Measurements from ENCODE around the gene CHIA.
A peak's percentile ranks its signal among the peaks of the same experiment; 100 is the strongest.
"Not testable (repeated sequence)": the region's sequence is repeated elsewhere in the genome, so short reads cannot be mapped to it uniquely, and the experiment has no call there.

Gene CHIA

GRCh38 chr1:111318523-111318922 lies 27.9 kb downstream of the CHIA start:
- Mint-ChIP-seq H3K27me3 (ENCODE audit: low read depth) (peaks cover 13% of the 10 kb centered on the region), H3K9me3 (no peaks in the 10 kb centered on the region), H3K36me3 (ENCODE audit: low read depth) (no peaks in the 10 kb centered on the region), H3K27ac (no peak overlapping the region), H3K4me3 (no peak overlapping the region), H3K4me1 (no peaks in the 10 kb centered on the region)
- no peak for TF ChIP-seq CTCF (IDR thresholded peaks at IDR 0.05; ENCODE audit: unreplicated experiment in 3 of 3)

GRCh38 chr1:111320066-111320879 lies 29.6 kb downstream of the CHIA start:
- no peak overlapping the region for H3K4me3 Mint-ChIP-seq
- no peaks in the 10 kb centered on the region for H3K36me3 Mint-ChIP-seq (ENCODE audit: low read depth)
- H3K4me1 Mint-ChIP-seq = no peaks in the 10 kb centered on the region
- H3K9me3 Mint-ChIP-seq = no peaks in the 10 kb centered on the region
- H3K27ac Mint-ChIP-seq = no peak overlapping the region
- peaks cover 11% of the 10 kb centered on the region for H3K27me3 Mint-ChIP-seq (ENCODE audit: low read depth)
- no peak for TF ChIP-seq CTCF (IDR thresholded peaks at IDR 0.05; ENCODE audit: unreplicated experiment in 3 of 3)

GRCh38 chr1:111323231-111323630 lies 32.6 kb downstream of the CHIA start:
- no peak for TF ChIP-seq CTCF (IDR thresholded peaks at IDR 0.05; ENCODE audit: unreplicated experiment in 3 of 3)
- Mint-ChIP-seq H3K4me1 (no peaks in the 10 kb centered on the region), H3K4me3 (no peak overlapping the region), H3K36me3 (ENCODE audit: low read depth) (no peaks in the 10 kb centered on the region), H3K27me3 (ENCODE audit: low read depth) (peaks cover 10% of the 10 kb centered on the region), H3K9me3 (peaks cover 9% of the 10 kb centered on the region), H3K27ac (no peak overlapping the region)

- TF ChIP-seq CTCF (IDR thresholded peaks at IDR 0.05; ENCODE audit: unreplicated experiment in 3 of 3) = no peak
- H3K4me1 Mint-ChIP-seq = no peaks in the 10 kb centered on the region
- no peaks in the 10 kb centered on the region for H3K36me3 Mint-ChIP-seq (ENCODE audit: low read depth)
- H3K9me3 Mint-ChIP-seq = peaks cover 38% of the 10 kb centered on the region
- no peak overlapping the region for H3K4me3 Mint-ChIP-seq
- no peak overlapping the region for H3K27ac Mint-ChIP-seq
- H3K27me3 Mint-ChIP-seq (ENCODE audit: low read depth) = peaks cover 5% of the 10 kb centered on the region
Measured at GRCh38 chr1:111332190-111332589, 41.5 kb downstream of the CHIA start.

- H3K9me3 Mint-ChIP-seq = peaks cover 20% of the 10 kb centered on the region
- H3K4me1 Mint-ChIP-seq = no peaks in the 10 kb centered on the region
Measured at GRCh38 chr1:111334169-111334568, 43.5 kb downstream of the CHIA start.

GRCh38 chr1:111335214-111335877 lies 44.7 kb downstream of the CHIA start:
- not testable (repeated sequence) for H3K27me3 Mint-ChIP-seq (ENCODE audit: low read depth); H3K4me1 Mint-ChIP-seq; H3K4me3 Mint-ChIP-seq; H3K36me3 Mint-ChIP-seq (ENCODE audit: low read depth); H3K27ac Mint-ChIP-seq
- peaks cover 15% of the 10 kb centered on the region for H3K9me3 Mint-ChIP-seq

More at GRCh38 chr1:111334169-111334568, 43.5 kb downstream of the CHIA start:
- Mint-ChIP-seq H3K4me3 (no peak overlapping the region), H3K27me3 (ENCODE audit: low read depth) (peaks cover 2% of the 10 kb centered on the region), H3K27ac (no peak overlapping the region), H3K36me3 (ENCODE audit: low read depth) (no peaks in the 10 kb centered on the region)
- TF ChIP-seq CTCF (IDR thresholded peaks at IDR 0.05; ENCODE audit: unreplicated experiment in 3 of 3) = peak; percentile 34 to 38 (median 37)

- not testable (repeated sequence) for H3K36me3 Mint-ChIP-seq (ENCODE audit: low read depth); H3K27me3 Mint-ChIP-seq (ENCODE audit: low read depth); H3K4me1 Mint-ChIP-seq; H3K27ac Mint-ChIP-seq; H3K4me3 Mint-ChIP-seq
- H3K9me3 Mint-ChIP-seq = peaks cover 11% of the 10 kb centered on the region
Measured at GRCh38 chr1:111338849-111339248, 48.2 kb downstream of the CHIA start.

All from nephron (organoid).